ENCODE data around the gene LGR5. TPM values are rescaled to one million over a fixed set of nuclear protein-coding genes. Genes with fewer than 3 reads are reported as not detected.

The LGR5 gene
- total and polyA plus RNA-seq, 2 of the 8 experiments (the other 6 are each of a cell fraction or from before 2014, with no cell fraction given) = 0.08 to 0.19 TPM

DNA sequence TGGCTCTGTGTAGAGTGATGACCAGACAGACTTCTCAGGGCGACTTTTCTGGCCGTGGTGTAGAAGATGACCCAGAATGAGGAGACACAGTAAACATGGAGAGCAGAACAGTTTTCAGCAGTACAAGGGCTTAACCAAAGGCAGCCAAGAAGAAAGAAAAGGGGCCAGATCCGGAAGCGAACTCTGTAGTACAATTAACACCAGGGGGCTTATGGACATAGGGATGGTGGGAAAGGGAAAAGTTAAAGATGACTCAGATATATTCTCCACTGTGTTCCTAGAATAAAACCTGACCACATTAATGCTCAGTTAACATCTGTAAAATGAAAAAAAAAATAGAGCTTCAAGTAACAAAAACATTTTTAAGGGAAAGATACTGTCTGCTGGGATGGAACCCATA, 60.2 kb downstream of the LGR5 start:
- 80% methylated on average over 4 of the region's 4 CpGs; no CpG with 5 or more reads in 1 of the 2 experiments for WGBS, 2 experiments (ENCODE audit: extremely low coverage in 1 of 2, insufficient coverage in 1 of 2, insufficient read length in 1 of 2, insufficient replicate concordance in 2 of 2, low coverage in 1 of 2, low lambda C conversion rate in 2 of 2, missing lambda C conversion rate in 1 of 2)
- Histone ChIP-seq H2BK120ac (replicated peaks; ENCODE audit: low read depth, low read length) (no peak overlapping the region), H4K8ac (ENCODE audit: extremely low read depth, insufficient read depth, low read length) (no peak overlapping the region), H4K91ac (replicated peaks; ENCODE audit: insufficient read length, low read length) (no peak overlapping the region), H3K79me2 (ENCODE audit: control insufficient read depth in 1 of 2, insufficient read depth in 2 of 2, low read length in 2 of 2) (no peaks in the 10 kb centered on the region), H2BK15ac (ENCODE audit: low read length) (no peak overlapping the region), H4K20me1 (replicated peaks in 1 of 2; ENCODE audit: control insufficient read depth in 1 of 2, insufficient read depth in 2 of 2, low read length in 2 of 2) (no peaks in the 10 kb centered on the region), H3K23me2 (ENCODE audit: low read depth, low read length) (no peaks in the 10 kb centered on the region), H3K79me1 (ENCODE audit: low read depth, low read length) (no peaks in the 10 kb centered on the region), H2AFZ (ENCODE audit: low read length) (no peak overlapping the region), H3K27ac (ENCODE audit: low read depth, low read length) (no peak overlapping the region), H2BK12ac (ENCODE audit: low read depth, low read length) (no peak overlapping the region), H3K36me3 (ENCODE audit: control insufficient read depth in 2 of 4, insufficient read depth in 4 of 4, low read length in 3 of 4) (no peaks in the 10 kb centered on the region), H2AK5ac (ENCODE audit: low read depth, low read length) (no peak overlapping the region), H3K4me2 (ENCODE audit: insufficient read depth in 1 of 2, low read depth in 2 of 2, low read length in 2 of 2) (no peak overlapping the region), H3K18ac (ENCODE audit: extremely low read depth, low read length) (no peak overlapping the region), H3K4me3 (ENCODE audit: extremely low read depth in 1 of 4, insufficient read depth in 2 of 4, low read depth in 3 of 4, low read length in 4 of 4) (no peak overlapping the region), H3K27me3 (replicated peaks in 1 of 4; ENCODE audit: control insufficient read depth in 3 of 4, extremely low read depth in 1 of 4, insufficient read depth in 3 of 4, low read length in 3 of 4) (no peaks in the 10 kb centered on the region), H2BK20ac (ENCODE audit: low read length) (no peak overlapping the region), H3K23ac (ENCODE audit: insufficient read length) (no peak overlapping the region), H4K5ac (ENCODE audit: insufficient read length, low read depth, low read length) (no peak overlapping the region), H3K9me3 (ENCODE audit: insufficient read depth in 2 of 2, low read depth in 1 of 2, low read length in 1 of 2) (no peaks in the 10 kb centered on the region), H3K14ac (ENCODE audit: insufficient read length) (no peak overlapping the region), H3K56ac (replicated peaks; ENCODE audit: insufficient read length, low read depth, low read length) (no peak overlapping the region), H2BK5ac (ENCODE audit: low read depth, low read length) (no peak overlapping the region), H3K9ac (replicated peaks in 1 of 4; ENCODE audit: extremely low read depth in 1 of 4, low read depth in 3 of 4, low read length in 3 of 4) (no peak overlapping the region), H3K4me1 (replicated peaks in 1 of 4; ENCODE audit: control insufficient read depth in 3 of 4, insufficient read depth in 4 of 4, low read length in 3 of 4) (no peaks in the 10 kb centered on the region), H3K4ac (replicated peaks; ENCODE audit: insufficient read length, low read depth, low read length) (no peak overlapping the region)
- FAIRE-seq (no peak), DNase-seq (ENCODE audit: low read depth in 1 of 2, low spot score in 2 of 2) (no peak)
- CTCF ChIA-PET (ENCODE audit: partially characterized antibody) = interaction anchor here (0.7 to 1.4 kb wide), 2 partner anchors 20 to 88 kb away, joined by 3 read pairs; no protein-coding TSS in a partner anchor
- POLR2A ChIA-PET (ENCODE audit: partially characterized antibody) = no interaction called here
- TF ChIP-seq E2F6 (IDR thresholded peaks at IDR 0.05) = no peak
- TF ChIP-seq KDM1A (IDR thresholded peaks at IDR 0.05; ENCODE audit: borderline replicate concordance, low read length) = no peak
- TF ChIP-seq GABPA (IDR thresholded peaks at IDR 0.05; ENCODE audit: borderline replicate concordance, insufficient read depth, low read length) = no peak
- TF ChIP-seq, protein P1, sequence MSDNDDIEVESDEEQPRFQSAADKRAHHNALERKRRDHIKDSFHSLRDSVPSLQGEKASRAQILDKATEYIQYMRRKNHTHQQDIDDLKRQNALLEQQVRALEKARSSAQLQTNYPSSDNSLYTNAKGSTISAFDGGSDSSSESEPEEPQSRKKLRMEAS (IDR thresholded peaks at IDR 0.05) = no peak
- no peak for TF ChIP-seq NRF1 (IDR thresholded peaks at IDR 0.05; ENCODE audit: low read depth, low read length)
- no peak for TF ChIP-seq CBX8 (IDR thresholded peaks at IDR 0.05; ENCODE audit: borderline replicate concordance, low read depth, low read length)
- TF ChIP-seq TAF7 (optimal IDR thresholded peaks at IDR 0.05; ENCODE audit: borderline replicate concordance, low read depth, low read length) = no peak
- TF ChIP-seq SIX5 (IDR thresholded peaks at IDR 0.05; ENCODE audit: low read depth, low read length) = no peak
- no peak for TF ChIP-seq SP2 (IDR thresholded peaks at IDR 0.05; ENCODE audit: low read length)
